ENCODE measurements around the gene AGBL4.

Gene AGBL4

GRCh38 chr1:49694251-49694827 is 329.4 kb downstream of the AGBL4 start:
- no peak for DNase-seq

DNA sequence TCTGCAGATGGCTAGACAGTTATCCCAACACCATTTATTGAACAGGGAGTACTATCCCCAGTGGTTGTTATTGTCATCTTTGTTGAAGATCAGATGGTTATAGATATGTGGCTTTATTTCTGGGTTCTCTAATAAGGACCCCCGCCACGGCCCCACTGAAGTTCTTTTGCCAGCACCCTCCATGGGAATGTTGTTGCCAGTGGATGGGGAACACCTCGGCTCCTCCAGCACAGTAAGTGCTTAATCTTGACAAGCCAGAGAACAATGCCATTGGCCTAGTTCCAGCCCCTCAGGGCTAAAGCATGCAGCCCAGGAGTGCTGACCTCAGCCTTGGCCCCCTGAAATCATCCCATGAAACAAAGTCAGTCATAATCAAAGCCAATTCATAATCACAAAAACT is 337.6 kb downstream of the AGBL4 start:
- peak; percentile 6 for DNase-seq

DNA sequence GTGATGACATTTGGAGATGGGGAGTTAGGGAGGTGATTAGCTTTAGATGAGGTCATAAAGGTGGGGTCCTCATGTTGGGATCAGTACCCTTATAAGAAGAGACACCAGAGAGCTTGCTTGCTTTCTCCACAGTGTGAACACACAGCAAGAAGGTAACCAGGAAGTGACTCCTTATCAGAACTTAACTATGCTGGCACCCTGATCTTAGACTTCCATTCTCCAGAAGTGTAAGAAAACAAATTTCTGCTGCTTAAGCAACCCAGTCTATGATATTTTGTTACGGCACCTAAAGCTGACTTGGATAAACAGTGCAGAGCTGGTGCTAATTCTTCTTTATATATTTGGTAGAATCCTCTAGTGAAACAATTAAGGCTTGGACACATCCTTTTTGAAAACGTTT is 346.0 kb downstream of the AGBL4 start:
- DNase-seq, result no peak

DNA sequence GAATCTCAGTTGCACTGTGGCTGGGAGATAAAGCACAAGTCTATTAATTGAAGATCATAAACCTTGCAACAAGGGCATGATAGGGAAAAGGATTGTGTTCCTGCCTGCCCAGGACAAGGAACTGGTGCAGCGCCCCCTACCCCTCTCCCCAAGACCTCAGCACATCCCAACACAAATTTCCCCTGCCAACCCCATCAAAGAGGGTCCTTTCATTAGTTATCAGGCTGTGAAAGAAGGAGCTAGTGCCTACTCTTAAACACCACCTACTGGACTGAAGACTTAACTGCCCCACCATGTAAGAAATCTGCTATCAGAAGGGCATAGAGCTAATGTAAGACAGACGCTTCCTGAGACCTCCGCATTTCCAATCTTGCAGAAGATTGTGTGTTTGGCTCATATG is 372.6 kb downstream of the AGBL4 start:
- no peak for DNase-seq

- no peak for DNase-seq
Measured at GRCh38 chr1:49630156-49630555, 393.6 kb downstream of the AGBL4 start.

GRCh38 chr1:49627781-49628180 is 396.0 kb downstream of the AGBL4 start:
- no peak for DNase-seq

GRCh38 chr1:49626472-49626871 is 397.3 kb downstream of the AGBL4 start:
- DNase-seq, result no peak

DNA sequence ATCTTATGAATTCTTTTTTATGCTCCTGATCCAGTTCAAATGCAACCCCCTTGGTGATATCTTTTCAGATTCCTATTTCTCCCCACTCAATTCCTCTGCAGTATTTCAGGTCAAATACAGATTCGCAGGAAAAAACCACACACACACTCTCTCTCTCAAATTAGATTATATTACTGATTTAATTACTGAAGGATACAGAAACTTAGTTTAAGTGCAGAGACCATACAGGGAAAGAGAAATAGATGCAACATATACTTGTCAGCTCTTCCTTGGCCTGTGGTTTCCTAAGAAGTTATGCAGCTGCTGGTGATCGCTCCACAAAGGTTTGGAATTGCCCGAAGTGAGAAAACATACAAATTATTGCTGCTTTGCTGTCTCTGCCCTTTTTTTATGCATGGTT is 400.9 kb downstream of the AGBL4 start:
- DNase-seq, result no peak

GRCh38 chr1:49606082-49606481 is 417.7 kb downstream of the AGBL4 start:
- DNase-seq, result peak; percentile 71

DNA sequence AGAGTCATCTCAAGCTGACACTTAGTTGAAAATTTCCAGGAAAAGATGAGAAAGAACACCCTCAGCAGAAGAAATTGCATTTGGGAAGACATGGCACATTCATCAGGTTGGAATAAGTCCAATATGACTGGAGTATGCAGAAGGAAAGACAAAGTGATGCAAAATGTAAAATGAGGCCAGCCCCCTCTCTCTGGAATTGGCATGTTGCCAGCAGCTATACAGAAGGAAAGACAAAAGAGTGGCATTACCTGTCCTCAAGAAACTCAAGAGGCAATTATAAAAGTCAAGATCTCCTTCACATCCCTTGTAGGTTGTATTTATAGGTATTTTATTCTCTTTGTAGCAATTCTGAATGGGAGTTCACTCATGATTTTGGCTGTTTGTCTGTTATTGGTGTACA is 426.3 kb downstream of the AGBL4 start:
- DNase-seq, result no peak

GRCh38 chr1:49576327-49576901 is 447.3 kb downstream of the AGBL4 start:
- DNase-seq, result no peak

GRCh38 chr1:49556676-49557234 is 467.0 kb downstream of the AGBL4 start:
- no peak for DNase-seq

- no peak for DNase-seq
Measured at GRCh38 chr1:49552101-49552500, 471.7 kb downstream of the AGBL4 start.

- no peak for DNase-seq
Measured at GRCh38 chr1:49544615-49545014, 479.1 kb downstream of the AGBL4 start.

GRCh38 chr1:49541096-49541752 is 482.5 kb downstream of the AGBL4 start:
- no peak for DNase-seq

DNA sequence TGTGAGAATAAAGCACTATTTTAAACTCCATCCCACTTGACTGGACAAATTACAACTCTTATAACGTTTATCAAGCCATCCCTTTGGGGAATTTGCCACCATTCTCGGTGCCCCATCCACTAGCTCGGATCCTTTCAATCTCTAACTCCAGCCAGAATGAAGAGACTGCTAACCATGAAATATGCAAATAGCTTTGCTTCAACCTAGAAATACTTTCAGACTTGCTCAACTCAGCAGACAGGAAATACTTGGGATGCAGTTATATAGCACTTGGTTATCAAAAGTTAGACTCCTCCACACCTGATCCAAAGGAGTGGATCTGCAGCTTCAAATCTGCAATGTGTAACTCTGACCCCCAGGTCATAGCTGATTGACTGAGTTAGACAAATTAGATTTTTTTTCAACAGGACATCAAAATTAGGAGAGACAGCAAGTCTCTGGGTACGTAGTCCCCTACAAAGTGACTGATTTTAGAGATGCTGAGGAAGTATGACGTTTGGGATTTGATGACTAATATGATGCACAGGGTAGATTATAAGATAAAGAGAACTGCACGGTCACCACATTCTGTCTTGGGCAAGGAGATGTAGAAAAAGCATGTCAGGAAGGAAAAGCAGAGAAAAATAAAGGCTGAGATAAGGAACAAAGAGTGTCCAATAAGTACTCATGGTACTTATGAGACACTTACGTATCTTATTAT is 496.0 kb downstream of the AGBL4 start:
- DNase-seq, result peak; percentile 5

DNA sequence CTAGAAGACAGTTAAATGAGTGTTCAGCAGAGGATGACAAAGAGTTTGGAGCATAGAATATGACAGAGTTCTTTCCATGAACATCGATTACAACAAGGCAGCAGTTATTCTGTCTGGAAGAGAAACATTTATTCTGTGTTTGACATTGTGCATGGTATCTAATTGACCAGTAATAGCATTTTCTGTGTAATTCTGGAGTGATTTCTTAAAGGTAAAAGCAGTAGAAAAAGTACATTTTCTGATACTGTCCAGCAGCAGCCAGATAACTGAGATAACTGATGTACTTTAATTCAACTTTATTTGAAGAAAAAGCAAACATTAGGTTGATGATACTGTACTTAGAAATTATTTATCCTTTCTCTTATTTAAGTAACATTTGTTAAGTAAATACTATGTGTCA is 497.1 kb downstream of the AGBL4 start:
- DNase-seq, result peak; percentile 2

DNA sequence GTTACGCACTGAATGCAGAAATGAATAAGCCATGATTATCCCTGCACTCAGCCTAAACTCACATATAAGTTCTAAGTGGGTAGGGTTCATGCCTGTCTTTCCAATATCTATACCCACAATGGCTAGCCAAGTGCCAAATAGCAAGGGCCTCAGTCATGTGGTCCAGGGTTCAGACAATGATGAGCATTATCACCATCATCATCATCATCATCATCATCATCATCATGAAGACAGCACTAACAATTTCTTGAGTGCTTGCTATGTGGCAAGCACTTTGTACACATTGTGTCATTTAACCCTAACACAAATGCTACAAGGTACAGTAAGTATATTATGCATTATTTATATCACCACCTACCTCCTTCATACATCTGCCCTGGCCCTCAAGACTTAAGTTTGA is 500.0 kb downstream of the AGBL4 start:
- DNase-seq, result no peak

GRCh38 chr1:49466961-49467360 is 556.8 kb downstream of the AGBL4 start:
- no peak for DNase-seq

- DNase-seq, result no peak
Measured at GRCh38 chr1:49465486-49466185, 558.1 kb downstream of the AGBL4 start.

DNA sequence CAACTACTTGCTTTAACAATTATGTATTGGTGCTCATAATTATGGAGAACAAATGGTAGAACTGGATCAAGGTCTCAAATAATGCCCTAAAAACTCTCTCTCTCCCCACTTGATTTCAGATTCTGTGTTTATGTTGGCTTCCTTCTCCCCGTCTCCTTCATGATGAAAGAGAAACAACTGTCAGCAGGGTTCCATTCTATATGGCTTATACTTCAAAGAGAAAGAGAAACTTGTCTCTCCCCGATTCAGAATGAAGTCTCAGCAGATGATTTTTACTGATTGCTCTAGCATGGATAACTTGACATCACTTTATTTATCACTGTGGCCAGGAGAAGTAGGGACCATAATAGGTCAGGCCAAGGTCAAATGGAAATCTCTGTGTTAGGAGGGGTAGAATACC is 575.6 kb downstream of the AGBL4 start:
- no peak for DNase-seq

GRCh38 chr1:49436865-49437264 is 586.9 kb downstream of the AGBL4 start:
- DNase-seq, result no peak

- no peak for DNase-seq
Measured at GRCh38 chr1:49435291-49435690, 588.5 kb downstream of the AGBL4 start.
